Mononuclear cell (primary cell): ENCODE measurements around the gene PMEPA1. TPM values are rescaled to one million over a fixed set of nuclear protein-coding genes. Genes with fewer than 3 reads are reported as not detected.
A peak's percentile ranks its signal among the peaks of the same experiment; 100 is the strongest.

Experiments used
- H3K27me3 ChIP-seq: 2 replicates; pipeline ENCODE4 v1.6.0; 2011; ENCODE audit warnings: low read length, control low read depth; ENCODE audit not compliant: insufficient read depth
- H3K4me1 ChIP-seq: 2 replicates; pipeline ENCODE4 v1.5.1; 2011; ENCODE audit warnings: mild to moderate bottlenecking, low read length, control low read depth; ENCODE audit not compliant: insufficient read depth
- H3K4me3 ChIP-seq: 2 replicates; pipeline ENCODE4 v1.5.1; 2011; ENCODE audit warnings: mild to moderate bottlenecking, low read length, moderate library complexity
- H3K9me3 ChIP-seq: 2 replicates; pipeline ENCODE4 v1.5.1; 2011; ENCODE audit warnings: low read depth, mild to moderate bottlenecking, control low read depth, low read length
- total RNA-seq: library from RNA; depleted of rRNA; stranded (reverse); fragments of >200 nt; gene quantifications from one replicate; pipeline ENCODE4 v1.2.3, GENCODE V29; 2012

PMEPA1 gene
- total RNA-seq, 1 donor, result 1.0 TPM

- peaks cover 65% of the 10 kb centered on the region for H3K4me1 ChIP-seq
Observed at GRCh38 chr20:57620274-57620990, 89.4 kb downstream of the PMEPA1 start, which contains the start of gene ZBP1. Gene ZBP1 (minus strand): TSS chr20:57620426. CDS start chr20:57620295, 131 bp downstream.

GRCh38 chr20:57619051-57619831 is 90.6 kb downstream of the PMEPA1 start:
- Histone ChIP-seq H3K4me3 (peak overlapping the region; percentile 51), H3K4me1 (peaks cover 65% of the 10 kb centered on the region), H3K27me3 (no peaks in the 10 kb centered on the region)

More at GRCh38 chr20:57620274-57620990, 89.4 kb downstream of the PMEPA1 start, which contains the start of gene ZBP1:
- Histone ChIP-seq H3K9me3 (peaks cover 5% of the 10 kb centered on the region), H3K4me3 (peak within 1 kb of the TSS; percentile 51), H3K27me3 (no peaks in the 10 kb centered on the region)

GRCh38 chr20:57618764-57619050 is 91.1 kb downstream of the PMEPA1 start:
- Histone ChIP-seq H3K4me3 (peak overlapping the region; percentile 51), H3K27me3 (no peaks in the 10 kb centered on the region), H3K4me1 (peaks cover 65% of the 10 kb centered on the region), H3K9me3 (no peaks in the 10 kb centered on the region)

More at GRCh38 chr20:57619051-57619831, 90.6 kb downstream of the PMEPA1 start:
- no peaks in the 10 kb centered on the region for H3K9me3 ChIP-seq

- Histone ChIP-seq H3K4me1 (peaks cover 65% of the 10 kb centered on the region), H3K4me3 (peak overlapping the region; percentile 51), H3K27me3 (no peaks in the 10 kb centered on the region), H3K9me3 (no peaks in the 10 kb centered on the region)
Observed at GRCh38 chr20:57618091-57618763, 91.6 kb downstream of the PMEPA1 start.

- Histone ChIP-seq H3K4me1 (peaks cover 57% of the 10 kb centered on the region), H3K9me3 (no peaks in the 10 kb centered on the region), H3K27me3 (no peaks in the 10 kb centered on the region), H3K4me3 (no peak overlapping the region)
Observed at GRCh38 chr20:57617079-57617795, 92.6 kb downstream of the PMEPA1 start.

GRCh38 chr20:57616143-57616951 is 93.5 kb downstream of the PMEPA1 start:
- Histone ChIP-seq H3K4me1 (peaks cover 48% of the 10 kb centered on the region), H3K27me3 (no peaks in the 10 kb centered on the region), H3K4me3 (no peak overlapping the region), H3K9me3 (no peaks in the 10 kb centered on the region)

- no peak overlapping the region for H3K4me3 ChIP-seq
- H3K27me3 ChIP-seq, result no peaks in the 10 kb centered on the region
- H3K9me3 ChIP-seq, result no peaks in the 10 kb centered on the region
- peaks cover 39% of the 10 kb centered on the region for H3K4me1 ChIP-seq
Observed at GRCh38 chr20:57615445-57615811, 94.4 kb downstream of the PMEPA1 start.

GRCh38 chr20:57614490-57615444 is 95.0 kb downstream of the PMEPA1 start:
- no peaks in the 10 kb centered on the region for H3K27me3 ChIP-seq
- H3K9me3 ChIP-seq, result no peaks in the 10 kb centered on the region
- H3K4me1 ChIP-seq, result peaks cover 32% of the 10 kb centered on the region
- no peak overlapping the region for H3K4me3 ChIP-seq

- Histone ChIP-seq H3K4me1 (peaks cover 20% of the 10 kb centered on the region), H3K9me3 (no peaks in the 10 kb centered on the region), H3K27me3 (no peaks in the 10 kb centered on the region), H3K4me3 (no peak overlapping the region)
Observed at GRCh38 chr20:57613481-57613921, 96.3 kb downstream of the PMEPA1 start.

GRCh38 chr20:57612916-57613315 is 96.9 kb downstream of the PMEPA1 start:
- Histone ChIP-seq H3K27me3 (no peaks in the 10 kb centered on the region), H3K9me3 (no peaks in the 10 kb centered on the region), H3K4me3 (no peak overlapping the region), H3K4me1 (peaks cover 14% of the 10 kb centered on the region)

GRCh38 chr20:57612436-57612835 is 97.4 kb downstream of the PMEPA1 start:
- H3K4me1 ChIP-seq, result peaks cover 9% of the 10 kb centered on the region
- no peak overlapping the region for H3K4me3 ChIP-seq
- no peaks in the 10 kb centered on the region for H3K27me3 ChIP-seq
- no peaks in the 10 kb centered on the region for H3K9me3 ChIP-seq

- peaks cover 2% of the 10 kb centered on the region for H3K4me1 ChIP-seq
- H3K27me3 ChIP-seq, result no peaks in the 10 kb centered on the region
- no peaks in the 10 kb centered on the region for H3K9me3 ChIP-seq
- no peak overlapping the region for H3K4me3 ChIP-seq
Observed at GRCh38 chr20:57611586-57612311, 98.1 kb downstream of the PMEPA1 start.
